A549 treated with DMSO at 1 μM for 4 hours (cell line): ENCODE results near the gene OR5T2. TPM values are rescaled to one million over a fixed set of nuclear protein-coding genes. Genes with fewer than 3 reads are reported as not detected.

Experiments used
- total RNA-seq: library from RNA; stranded (reverse); fragments of 200-300 nt; extraction: Qiagen RNA extraction; gene quantifications from 5 replicates; pipeline ENCODE4 v1.2.3, GENCODE V29; 2022; ENCODE audit warnings: low read depth

OR5T2 gene
- total RNA-seq: not detected in 5 replicates

GRCh38 chr11:56234155-56234554, at the start of gene OR5T2:
Gene OR5T2 (minus strand): TSS chr11:56234255. CDS start chr11:56233062, 1,193 bp downstream.

GRCh38 chr11:56273854-56274253, 39.8 kb upstream of the OR5T2 start, which contains the start of gene OR5T1:
Gene OR5T1 (plus strand): TSS chr11:56274154. CDS start chr11:56275639, 1,485 bp downstream.

GRCh38 chr11:56251954-56252353, 17.9 kb upstream of the OR5T2 start, which contains the start of gene OR5T3:
Gene OR5T3 (plus strand): TSS chr11:56252254. CDS start chr11:56252254, 0 bp downstream.

Other genes starting within 250 kb of the OR5T2 start
- gene OR5F1, start 239.6 kb downstream of the OR5T2 start, total RNA-seq: not detected in 5 replicates
- gene OR5AS1, start 206.6 kb downstream of the OR5T2 start, total RNA-seq: not detected in 5 replicates
- gene OR8I2, start 140.9 kb downstream of the OR5T2 start, total RNA-seq: not detected in 5 replicates
- gene OR8H2, start 130.6 kb downstream of the OR5T2 start, total RNA-seq: not detected in 5 replicates
- gene OR8H3, start 111.9 kb downstream of the OR5T2 start, total RNA-seq: not detected in 5 replicates
- gene OR8J3, start 94.1 kb downstream of the OR5T2 start, total RNA-seq: not detected in 5 replicates
- gene OR8K5, start 73.9 kb downstream of the OR5T2 start, total RNA-seq: not detected in 5 replicates
- gene OR5J2, start 57.6 kb downstream of the OR5T2 start, total RNA-seq: not detected in 5 replicates
- not detected in 5 replicates for gene OR5T3, start 18.0 kb upstream of the OR5T2 start, total RNA-seq
- gene OR5T1, start 39.9 kb upstream of the OR5T2 start, total RNA-seq: not detected in 5 replicates
- gene OR8H1, start 58.0 kb upstream of the OR5T2 start, total RNA-seq: not detected in 5 replicates
- gene OR8K3, start 80.9 kb upstream of the OR5T2 start, total RNA-seq: not detected in 5 replicates
- not detected in 5 replicates for gene OR8K1, start 111.8 kb upstream of the OR5T2 start, total RNA-seq
- gene OR8J1, start 120.0 kb upstream of the OR5T2 start, total RNA-seq: not detected in 5 replicates
- not detected in 5 replicates for gene OR8U1, start 141.4 kb upstream of the OR5T2 start, total RNA-seq
- gene OR5AL1, start 178.4 kb upstream of the OR5T2 start, total RNA-seq: not detected in 5 replicates
- gene OR5M3, start 239.1 kb upstream of the OR5T2 start, total RNA-seq: not detected in 5 replicates